NCI-H82 (cell line): ENCODE measurements around the gene CYTL1.
A peak's percentile ranks its signal among the peaks of the same experiment; 100 is the strongest.
"Not testable (repeated sequence)": the region's sequence is repeated elsewhere in the genome, so short reads cannot be mapped to it uniquely, and the experiment has no call there.

ENCODE experiments used
- DNase-seq: peaks from one replicate; lab custom pipeline; 2025; lab: John Stamatoyannopoulos, UW

CYTL1 gene

GRCh38 chr4:5033281-5033841 lies 14.1 kb upstream of the CYTL1 start:
- no peak for DNase-seq

- DNase-seq: no peak
These were observed 13.6 kb upstream of the CYTL1 start for GRCh38 chr4:5032813-5033212.

GRCh38 chr4:5030927-5031326 lies 11.7 kb upstream of the CYTL1 start:
- DNase-seq: no peak

GRCh38 chr4:5030221-5030620 lies 11.0 kb upstream of the CYTL1 start:
- DNase-seq: no peak

GRCh38 chr4:5029447-5029846 lies 10.2 kb upstream of the CYTL1 start:
- peak; percentile 46 for DNase-seq

- no peak for DNase-seq
These were observed 9.2 kb upstream of the CYTL1 start for GRCh38 chr4:5028480-5028879.

GRCh38 chr4:5027346-5027745 lies 8.1 kb upstream of the CYTL1 start:
- no peak for DNase-seq

- no peak for DNase-seq
These were observed 7.1 kb upstream of the CYTL1 start for GRCh38 chr4:5026371-5026770.

GRCh38 chr4:5024673-5025072 lies 5.4 kb upstream of the CYTL1 start:
- no peak for DNase-seq

GRCh38 chr4:5021546-5021945 lies 2.3 kb upstream of the CYTL1 start:
- no peak for DNase-seq

GRCh38 chr4:5020341-5020740 lies 1.1 kb upstream of the CYTL1 start:
- no peak for DNase-seq

GRCh38 chr4:5019796-5020195 lies 538 bp upstream of the CYTL1 start:
- no peak for DNase-seq

GRCh38 chr4:5018603-5019002 lies 655 bp downstream of the CYTL1 start:
- DNase-seq: no peak

- no peak for DNase-seq
These were observed 1.2 kb downstream of the CYTL1 start for GRCh38 chr4:5018096-5018495.

GRCh38 chr4:5014007-5014682 lies 5.1 kb downstream of the CYTL1 start:
- DNase-seq: no peak

GRCh38 chr4:5012958-5013357 lies 6.3 kb downstream of the CYTL1 start:
- no peak for DNase-seq

GRCh38 chr4:5012244-5012898 lies 6.9 kb downstream of the CYTL1 start:
- no peak for DNase-seq

- peak; percentile 9 for DNase-seq
These were observed 8.3 kb downstream of the CYTL1 start for GRCh38 chr4:5010984-5011383.

- DNase-seq: no peak
These were observed 9.5 kb downstream of the CYTL1 start for GRCh38 chr4:5009796-5010195.

- not testable (repeated sequence) for DNase-seq
These were observed 12.3 kb downstream of the CYTL1 start for GRCh38 chr4:5006932-5007331.

- no peak for DNase-seq
These were observed 14.8 kb downstream of the CYTL1 start for GRCh38 chr4:5004496-5004895.

- DNase-seq: no peak
These were observed 15.3 kb downstream of the CYTL1 start for GRCh38 chr4:5003918-5004317.

GRCh38 chr4:5003372-5003857 lies 15.8 kb downstream of the CYTL1 start:
- no peak for DNase-seq
